NCI-H1930 (cell line): ENCODE measurements around the gene QSER1.
A peak's percentile ranks its signal among the peaks of the same experiment; 100 is the strongest.
"Not testable (repeated sequence)": the region's sequence is repeated elsewhere in the genome, so short reads cannot be mapped to it uniquely, and the experiment has no call there.

Experiments used
- DNase-seq, 2 experiments: peaks; one replicate each; lab custom pipeline; 2025; lab: John Stamatoyannopoulos, UW

The QSER1 gene

GRCh38 chr11:32892355-32893092 is at the start of gene QSER1:
Gene QSER1 (plus strand): TSS chr11:32892811. CDS start chr11:32893126, 315 bp downstream.
- peak; percentile 75 to 84 for DNase-seq

DNA sequence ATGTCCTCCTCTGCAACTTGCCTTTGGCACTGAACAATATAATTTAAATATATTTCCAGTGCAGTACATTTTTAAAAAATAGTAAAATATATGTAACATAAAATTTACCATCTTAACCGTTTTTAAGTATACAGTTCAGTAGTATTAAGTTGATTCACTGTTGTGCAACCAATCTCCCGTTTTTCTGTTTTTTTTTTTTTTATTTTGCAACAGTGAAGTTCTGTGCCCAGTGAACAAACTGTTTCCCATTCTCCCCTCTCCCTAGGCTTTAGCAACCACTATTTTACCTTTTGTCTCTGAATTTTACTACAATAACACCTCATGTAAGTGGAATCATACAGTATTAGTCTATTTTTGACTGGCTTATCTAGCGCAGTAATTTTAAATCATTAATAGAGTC is 49.1 kb upstream of the QSER1 start:
- DNase-seq, result no peak

GRCh38 chr11:32847511-32847910 is 45.1 kb upstream of the QSER1 start:
- no peak for DNase-seq

DNA sequence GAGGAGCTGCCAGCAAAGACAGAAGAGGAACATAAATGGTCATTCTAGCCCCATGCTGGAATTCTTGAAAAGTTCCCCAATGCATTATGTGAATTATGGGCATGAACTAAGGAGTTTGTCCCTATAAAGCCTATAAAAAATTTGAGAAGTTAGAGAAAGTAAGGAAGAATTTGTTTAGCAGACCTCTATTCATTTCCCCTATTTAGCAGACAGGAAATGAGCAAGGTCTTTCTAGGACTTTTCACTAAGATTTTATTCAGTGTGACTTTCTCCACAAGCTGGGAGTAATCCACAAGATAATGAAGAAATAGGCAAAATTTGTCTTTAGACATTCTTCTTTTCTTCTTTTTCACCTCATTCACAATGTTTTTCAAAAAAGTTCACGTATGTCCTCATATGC is 42.9 kb upstream of the QSER1 start:
- DNase-seq, result no peak

- no peak for DNase-seq
Measured at GRCh38 chr11:32851251-32851650, 41.4 kb upstream of the QSER1 start.

- DNase-seq, result no peak
Measured at GRCh38 chr11:32852207-32852606, 40.4 kb upstream of the QSER1 start.

- no peak for DNase-seq
Measured at GRCh38 chr11:32855601-32856000, 37.0 kb upstream of the QSER1 start.

DNA sequence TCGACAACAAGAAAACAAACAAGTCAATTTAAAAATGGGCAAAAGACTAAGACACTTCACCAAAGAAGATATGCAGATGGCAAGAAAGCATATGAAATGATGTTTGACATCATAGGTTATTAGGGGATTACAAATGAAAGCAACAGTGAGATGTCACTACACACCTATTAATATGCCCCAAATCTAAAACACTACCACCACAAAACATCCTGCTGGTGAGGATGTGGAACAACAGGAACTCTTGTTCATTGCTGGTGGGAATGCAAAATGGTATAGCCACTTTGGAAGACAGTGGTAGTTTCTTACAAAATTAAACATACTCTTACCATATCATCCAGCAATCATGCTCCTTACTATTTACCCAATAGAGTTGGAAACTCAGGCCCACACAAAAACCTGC is 33.9 kb upstream of the QSER1 start:
- DNase-seq, result no peak

GRCh38 chr11:32861850-32862577 is 30.6 kb upstream of the QSER1 start:
- no peak for DNase-seq

- no peak for DNase-seq
Measured at GRCh38 chr11:32864555-32864954, 28.1 kb upstream of the QSER1 start.

GRCh38 chr11:32868752-32869151 is 23.9 kb upstream of the QSER1 start:
- not testable (repeated sequence) for DNase-seq

GRCh38 chr11:32870676-32871075 is 21.9 kb upstream of the QSER1 start:
- peak in 1 of 2 experiments; percentile 38 for DNase-seq

- DNase-seq, result no peak
Measured at GRCh38 chr11:32874132-32874531, 18.5 kb upstream of the QSER1 start.

DNA sequence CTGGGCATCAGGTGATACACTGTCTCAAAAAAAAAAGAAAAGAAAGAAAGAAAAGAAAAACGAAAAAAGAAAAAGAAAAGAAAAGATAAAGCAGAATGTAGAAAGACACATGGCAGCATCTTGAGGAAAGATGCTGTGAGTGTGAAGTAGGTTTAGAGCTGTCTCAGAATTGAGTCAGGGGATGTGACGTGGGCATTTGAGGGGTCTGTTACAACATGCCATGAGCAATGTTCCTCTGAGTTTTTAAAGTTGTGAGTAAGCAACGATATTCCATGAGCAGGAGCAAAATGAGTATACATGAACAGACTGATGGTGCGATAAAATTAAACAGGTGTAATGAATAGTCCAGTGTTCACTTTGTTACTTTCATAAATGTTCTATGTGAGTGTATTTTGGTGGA is 11.3 kb upstream of the QSER1 start:
- DNase-seq, result no peak

GRCh38 chr11:32883421-32883820 is 9.2 kb upstream of the QSER1 start:
- DNase-seq, result no peak

DNA sequence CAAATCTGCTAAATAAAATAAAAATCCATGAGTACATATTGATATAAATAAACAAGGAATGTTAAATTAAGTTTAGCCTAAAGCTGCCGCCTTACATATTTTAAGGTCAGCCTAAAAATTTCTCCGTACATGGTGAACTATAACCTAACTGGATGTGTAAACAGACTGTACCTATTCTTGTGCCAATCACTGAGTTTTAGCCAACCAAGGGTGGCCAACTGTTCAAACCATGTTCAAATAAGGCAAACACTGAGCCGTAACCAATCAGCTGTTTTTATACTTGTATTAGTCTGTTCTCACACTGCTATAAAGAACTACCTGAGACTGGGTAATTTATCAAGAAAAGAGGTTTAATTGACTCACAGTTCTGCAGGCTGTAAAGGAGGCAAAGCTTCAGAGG is 8.6 kb upstream of the QSER1 start:
- no peak for DNase-seq

- no peak for DNase-seq
Measured at GRCh38 chr11:32884770-32885384, 7.7 kb upstream of the QSER1 start.

GRCh38 chr11:32885556-32885955 is 7.1 kb upstream of the QSER1 start:
- DNase-seq, result no peak

DNA sequence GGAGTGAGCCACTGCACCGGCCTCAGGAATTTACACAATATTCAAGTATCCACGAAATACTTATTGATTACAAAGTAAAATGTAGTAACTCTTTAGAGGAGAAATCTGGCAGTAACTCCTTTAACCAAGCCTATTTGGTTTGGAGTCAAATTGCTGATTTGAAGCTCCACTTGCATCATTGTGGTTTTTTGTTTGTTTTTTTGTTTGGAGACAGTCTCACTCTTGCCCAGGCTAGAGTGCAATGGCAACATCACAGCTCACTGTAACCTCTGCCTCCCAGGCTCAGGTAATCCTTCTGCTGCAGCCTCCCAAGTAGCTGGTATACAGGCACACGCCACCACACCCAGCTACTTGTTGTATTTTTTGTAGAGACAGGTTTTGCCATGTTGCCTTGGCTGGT is 6.4 kb upstream of the QSER1 start:
- DNase-seq, result no peak

- not testable (repeated sequence) for DNase-seq
Measured at GRCh38 chr11:32887707-32888383, 4.8 kb upstream of the QSER1 start.

DNA sequence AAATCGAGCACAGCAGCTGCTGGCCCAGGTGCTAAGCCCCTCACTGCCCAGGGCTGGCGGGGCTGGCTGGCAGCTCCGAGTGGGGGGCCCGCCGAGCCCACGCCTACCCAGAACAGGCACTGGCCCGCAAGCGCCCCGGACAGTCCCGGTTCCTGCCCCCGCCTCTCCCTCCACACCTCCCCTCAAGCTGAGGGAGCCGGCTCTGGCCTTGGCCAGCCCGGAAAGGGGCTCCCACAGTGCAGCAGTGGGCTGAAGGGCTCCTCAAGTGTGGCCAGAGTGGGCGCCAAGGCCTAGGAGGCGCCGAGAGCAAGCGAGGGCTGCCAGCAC is 4.3 kb upstream of the QSER1 start:
- DNase-seq, result not testable (repeated sequence)

DNA sequence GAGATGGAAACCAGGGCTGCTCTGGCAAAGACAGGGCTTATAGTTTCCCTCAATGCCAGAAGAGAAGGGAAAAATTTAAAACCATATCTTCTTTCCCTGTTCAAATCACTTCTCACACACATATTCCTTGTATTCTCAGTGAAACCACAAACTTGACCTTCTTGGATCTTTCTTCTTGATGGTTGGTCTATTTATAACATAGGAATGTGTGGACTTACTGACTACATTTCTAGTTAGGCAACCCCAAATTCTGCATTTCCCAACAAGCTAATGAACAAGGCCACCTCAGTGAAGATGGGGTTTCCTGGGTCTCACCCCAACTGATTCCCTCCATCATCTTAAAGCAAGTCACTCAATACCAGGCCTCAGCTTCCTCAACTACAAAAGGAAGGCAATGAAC is 3.8 kb upstream of the QSER1 start:
- DNase-seq, result no peak
